Body of pancreas (tissue), 4 donors: ENCODE measurements around the gene MYCL.

Experiments used
- CTCF ChIP-seq, 7 experiments: fragments of 450-650 bp in 4 of 7; fragments of 200-600 bp in 3 of 7; sonication (generic) in 3 of 7; IDR thresholded peaks; one replicate each; pipeline ENCODE4 v1.5.1; 2016 to 2019; ENCODE audit warnings: antibody characterized with exemption in 7 of 7
- POLR2A ChIP-seq, 3 donors: fragments of 450-650 bp; IDR thresholded peaks; one replicate each; pipeline ENCODE4 v1.6.1; 2016; ENCODE audit warnings: antibody characterized with exemption in 3 of 3, mild to moderate bottlenecking in 2 of 3

DNA sequence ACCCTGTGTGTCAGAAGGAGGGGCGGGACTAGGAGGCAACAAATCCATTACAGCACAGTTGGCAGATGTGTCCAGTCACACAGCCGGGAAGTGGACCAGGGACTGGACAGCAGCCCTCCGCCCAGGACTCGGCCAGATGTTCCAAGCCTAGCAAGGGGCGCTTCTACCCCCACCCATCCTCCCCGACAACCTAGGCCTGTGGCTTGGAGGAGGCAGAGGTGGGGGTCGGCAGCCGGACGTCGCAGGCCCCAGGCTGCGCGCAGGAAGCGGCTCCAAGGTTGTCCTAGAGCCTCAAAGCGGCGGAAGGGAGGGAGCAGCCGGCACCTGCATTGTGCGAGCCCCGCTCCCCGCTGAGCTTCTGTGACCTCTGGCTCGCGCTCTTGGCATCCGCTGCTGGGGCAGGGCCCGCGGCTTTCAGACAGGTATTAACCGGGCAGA lies 20.6 kb upstream of the MYCL start:
- no peak for TF ChIP-seq CTCF (IDR thresholded peaks at IDR 0.05)
- no peak for TF ChIP-seq POLR2A (IDR thresholded peaks at IDR 0.05)
